ENCODE results near the gene PLCB1.
"Not testable (repeated sequence)": the region's sequence is repeated elsewhere in the genome, so short reads cannot be mapped to it uniquely, and the experiment has no call there.

PLCB1 gene

DNA sequence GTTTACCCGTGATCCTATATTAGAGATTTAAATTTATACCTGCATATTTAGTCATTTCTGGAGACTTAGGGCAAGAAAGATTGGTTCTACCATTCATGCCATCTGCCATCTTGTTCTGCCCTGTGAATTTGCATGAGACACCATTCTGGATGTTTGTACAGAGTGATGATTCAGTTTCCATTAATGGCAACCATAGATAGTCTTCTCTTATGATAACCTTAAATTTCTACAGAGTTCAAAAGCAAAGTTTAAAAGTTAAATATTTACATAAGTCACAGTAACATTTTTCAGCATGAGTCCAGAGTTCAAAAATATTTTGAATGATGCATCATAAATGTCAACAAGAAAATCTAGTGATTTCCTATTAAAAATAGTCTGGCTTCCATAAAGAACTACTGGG lies 23.2 kb downstream of the PLCB1 start:
- no peak for FAIRE-seq
- DNase-seq (ENCODE audit: low spot score), result no peak

DNA sequence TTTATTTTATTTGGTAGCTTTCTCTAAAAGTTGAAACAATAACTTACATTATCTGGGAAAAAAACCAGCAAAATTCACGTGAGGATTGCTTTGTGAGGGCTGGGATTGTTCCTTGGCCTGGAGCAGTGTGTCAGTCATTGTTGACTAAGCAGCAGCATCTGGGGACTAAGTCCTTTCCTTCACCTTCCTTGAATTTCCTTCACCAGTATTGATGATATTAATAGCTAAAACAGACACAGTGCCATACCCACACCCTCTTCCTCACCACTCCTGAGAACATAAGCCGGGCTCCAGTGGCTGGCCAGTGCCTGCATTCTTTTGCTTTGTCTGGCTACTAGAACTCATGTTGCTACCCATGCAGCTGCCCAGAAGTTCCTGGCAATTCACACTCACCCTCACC lies 23.7 kb downstream of the PLCB1 start:
- peak; percentile 30 for DNase-seq (ENCODE audit: low spot score)
- no peak for FAIRE-seq

DNA sequence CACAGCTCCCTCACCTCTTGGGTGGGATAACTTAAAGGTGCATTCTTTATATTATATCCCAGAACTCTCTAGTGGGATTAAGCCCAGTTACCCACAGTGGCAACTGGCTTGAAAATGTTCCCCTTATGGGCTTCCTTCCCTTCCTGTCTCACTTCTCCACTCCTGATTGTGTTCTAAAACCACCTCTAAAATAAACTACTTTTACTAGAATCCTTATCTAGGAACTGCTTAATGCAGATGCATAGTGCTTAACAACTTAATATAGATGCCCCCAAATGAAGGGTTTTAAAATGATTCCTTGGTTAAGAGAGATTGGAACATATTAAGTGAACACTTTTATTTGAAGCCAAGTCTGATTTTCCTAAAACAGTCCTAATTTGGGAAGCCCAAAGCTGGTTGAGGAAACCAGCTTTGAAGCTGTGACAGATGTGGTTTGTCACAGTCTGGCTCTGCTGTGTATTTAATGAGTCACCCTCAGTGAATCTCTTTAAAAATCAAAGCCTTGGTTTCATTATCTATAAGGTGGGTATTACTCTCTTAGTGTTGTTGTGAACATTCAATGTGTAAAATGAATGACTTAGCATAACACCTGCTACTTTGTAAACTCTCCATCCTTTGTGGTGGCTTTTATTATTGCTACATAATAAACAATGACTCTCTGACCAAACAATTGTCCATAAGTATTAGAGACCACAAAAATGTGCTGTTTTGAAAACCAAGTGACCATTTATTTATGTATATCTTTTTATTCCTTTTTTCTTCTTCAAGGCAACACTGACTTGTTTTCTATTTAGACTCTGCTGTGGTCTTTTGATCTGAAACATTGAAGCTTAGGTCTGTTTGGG lies 24.4 kb downstream of the PLCB1 start:
- DNase-seq (ENCODE audit: low spot score) (peak; percentile 53), FAIRE-seq (no peak)

DNA sequence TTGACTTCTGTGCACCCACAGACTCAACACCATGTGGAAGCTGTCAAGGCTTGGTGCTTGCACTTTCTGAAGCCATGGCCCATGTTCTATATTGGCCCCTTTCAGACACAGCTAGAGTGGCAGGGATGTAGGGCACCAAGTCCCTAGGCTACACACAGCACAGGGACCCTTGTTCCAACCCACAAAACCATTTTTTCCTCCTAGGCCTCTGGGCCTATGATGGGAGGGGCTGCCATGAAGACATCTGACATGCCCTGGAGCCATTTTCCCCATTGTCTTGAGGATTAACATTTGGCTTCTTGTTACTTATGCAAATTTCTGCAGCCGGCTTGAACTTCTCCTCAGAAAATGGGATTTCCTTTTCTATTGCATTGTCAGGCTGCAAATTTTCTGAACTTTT lies 27.2 kb downstream of the PLCB1 start:
- DNase-seq (ENCODE audit: low spot score); FAIRE-seq: not testable (repeated sequence)

DNA sequence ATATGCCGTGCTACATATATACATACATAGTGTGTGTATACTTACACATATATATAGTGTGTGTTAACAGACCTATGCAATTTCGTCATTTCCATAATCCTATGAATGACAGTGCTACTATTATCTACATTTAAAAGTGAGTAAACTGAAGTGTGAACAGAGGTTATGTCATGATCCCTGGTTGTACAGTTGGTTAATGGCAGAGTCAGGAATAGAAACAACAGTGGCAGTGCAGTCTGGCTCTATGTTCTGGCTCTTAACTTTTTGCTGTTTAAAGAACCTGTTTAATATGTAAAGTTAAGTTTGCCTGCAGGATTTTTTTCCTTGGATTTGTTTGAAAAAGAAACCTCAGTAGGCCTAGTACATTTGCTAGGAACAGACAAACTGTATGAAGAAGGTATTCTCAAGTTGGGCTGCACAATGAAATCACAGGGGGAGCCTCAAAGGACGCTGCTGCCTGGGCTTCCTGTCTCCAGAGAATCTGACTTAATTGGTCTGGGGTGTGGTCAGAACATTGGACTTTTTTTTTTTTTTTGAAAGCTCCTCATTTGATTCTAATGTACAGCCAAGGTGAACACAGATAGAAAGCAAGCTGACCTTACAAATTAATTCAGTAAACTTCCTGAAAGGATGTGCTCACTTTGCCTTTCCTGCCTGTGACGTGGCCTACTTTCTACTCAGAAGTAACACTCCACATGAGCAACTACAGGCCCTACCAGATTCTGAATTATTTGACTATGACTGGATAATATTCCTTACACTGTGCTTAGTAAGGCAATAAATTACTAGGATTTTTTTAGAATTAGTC lies 29.4 kb downstream of the PLCB1 start:
- DNase-seq (ENCODE audit: low spot score) (no peak), FAIRE-seq (no peak)

DNA sequence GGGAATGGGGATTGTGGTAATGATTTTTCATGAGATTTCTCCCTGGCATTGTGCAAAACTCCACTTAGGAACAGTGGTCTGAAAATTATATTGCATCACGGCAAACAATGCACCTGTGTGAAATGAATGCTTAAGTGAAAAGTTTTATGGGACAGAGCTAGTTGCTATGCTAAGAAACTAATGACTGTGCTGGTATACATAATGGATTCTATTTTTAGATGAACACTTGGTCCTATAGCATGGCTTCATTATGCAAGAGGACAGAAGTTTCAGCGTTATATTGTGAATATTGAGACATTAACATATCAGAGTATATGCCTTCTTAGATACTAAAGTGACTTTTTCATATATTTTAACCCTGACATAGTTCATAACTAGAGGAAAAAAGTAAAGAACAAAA lies 30.5 kb downstream of the PLCB1 start:
- DNase-seq (ENCODE audit: low spot score) (no peak), FAIRE-seq (no peak)

DNA sequence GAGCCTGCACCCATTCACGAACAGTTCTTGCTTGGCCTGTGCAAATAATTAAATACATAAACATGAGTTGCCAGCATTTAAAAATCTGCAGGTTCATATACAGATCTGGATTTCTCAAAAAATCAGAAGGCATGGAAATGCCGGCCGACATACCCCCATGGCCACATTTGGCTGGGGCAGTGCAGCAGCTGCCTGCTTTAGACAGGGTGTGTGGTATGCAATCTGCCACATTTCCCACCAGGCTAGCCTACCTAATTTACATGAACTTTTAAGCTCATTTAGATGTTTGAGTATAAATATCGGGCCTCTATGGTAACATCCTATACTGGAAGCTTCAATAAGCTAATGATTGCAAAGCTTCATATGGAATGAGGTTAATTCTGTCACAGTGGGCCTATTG lies 31.5 kb downstream of the PLCB1 start:
- FAIRE-seq (no peak), DNase-seq (ENCODE audit: low spot score) (no peak)

DNA sequence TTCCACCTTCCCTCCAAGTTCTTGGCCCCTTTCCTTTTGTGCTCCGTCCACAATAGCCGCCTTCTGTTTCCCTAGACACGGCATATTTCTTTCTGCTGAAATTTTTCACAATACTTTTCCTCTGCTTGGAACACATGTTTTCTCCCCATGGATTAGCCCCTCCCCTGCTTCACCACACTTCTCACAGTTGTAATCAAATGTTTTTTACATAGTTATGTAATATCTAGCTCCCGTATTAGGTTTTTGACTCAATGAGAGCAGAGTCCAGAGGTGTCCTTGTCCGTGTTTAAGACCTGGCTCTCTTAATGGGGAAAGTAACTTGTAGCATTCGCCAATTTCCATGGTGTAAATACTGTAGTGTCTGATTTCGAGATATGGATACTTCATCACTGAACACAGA lies 34.7 kb downstream of the PLCB1 start:
- FAIRE-seq, result no peak

DNA sequence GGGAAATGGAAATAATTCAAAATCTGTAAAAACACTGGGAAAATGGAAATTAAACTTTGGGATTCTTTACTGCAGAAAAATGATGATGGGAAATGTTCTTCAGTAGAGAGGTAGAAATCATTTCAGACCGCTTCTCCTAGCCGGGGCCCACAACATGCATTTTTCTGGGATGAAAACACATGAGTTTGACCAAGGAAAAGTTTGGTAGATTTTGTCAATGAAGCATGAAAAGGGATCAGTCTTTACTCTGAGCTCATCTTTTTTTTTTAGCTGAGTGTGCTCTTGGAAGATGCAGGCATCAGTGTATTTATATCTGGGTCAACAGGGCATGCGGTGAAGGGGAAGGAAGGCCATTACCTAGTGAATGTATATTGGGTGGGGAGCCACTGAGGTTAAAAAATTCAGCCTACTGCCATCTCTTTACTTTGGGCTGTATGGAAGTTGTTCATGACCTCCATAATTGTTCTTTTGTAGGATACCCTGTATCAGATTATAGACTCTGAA lies 36.8 kb downstream of the PLCB1 start:
- DNase-seq (ENCODE audit: low spot score) (no peak), FAIRE-seq (no peak)

More for the DNA sequence above, 34.7 kb downstream of the PLCB1 start:
- DNase-seq (ENCODE audit: low spot score), result no peak

DNA sequence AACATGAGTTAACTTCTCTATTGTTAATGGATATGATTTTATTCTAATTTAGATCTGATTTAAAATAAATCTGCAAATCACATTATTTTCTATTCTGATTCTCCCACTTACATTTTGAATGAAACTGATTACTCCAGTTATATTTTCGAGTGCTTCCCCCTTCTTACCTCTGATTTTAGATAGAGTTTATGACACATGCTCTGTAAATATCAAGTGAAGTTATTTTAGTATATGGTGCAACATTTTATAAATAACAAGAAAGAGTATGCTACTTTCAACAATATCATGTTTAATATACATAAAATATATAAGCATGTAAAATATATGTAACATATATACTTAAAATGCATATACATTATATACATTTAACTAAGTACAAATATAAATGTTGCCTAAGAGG lies 38.9 kb downstream of the PLCB1 start:
- FAIRE-seq, result no peak
- no peak for DNase-seq (ENCODE audit: low spot score)

DNA sequence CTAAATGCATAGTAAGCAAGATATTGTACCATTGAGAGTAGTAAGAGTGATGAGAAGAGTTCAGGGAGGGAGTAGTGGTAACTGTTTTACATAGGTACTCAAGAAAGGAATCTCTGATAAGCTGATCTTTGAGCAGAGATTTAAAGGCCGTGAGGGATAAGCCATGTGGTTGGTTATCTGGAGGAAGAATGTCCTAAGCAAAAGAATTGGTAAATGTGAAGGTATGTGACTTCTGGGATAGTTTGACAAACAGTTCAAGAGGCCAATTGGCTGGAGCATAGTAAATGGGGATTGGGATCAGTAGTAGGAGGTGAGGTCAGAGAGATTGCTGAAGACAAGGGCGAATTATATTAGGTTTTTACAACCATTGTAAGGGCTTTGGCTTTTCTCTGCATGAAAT lies 40.1 kb downstream of the PLCB1 start:
- DNase-seq (ENCODE audit: low spot score) (no peak), FAIRE-seq (no peak)

DNA sequence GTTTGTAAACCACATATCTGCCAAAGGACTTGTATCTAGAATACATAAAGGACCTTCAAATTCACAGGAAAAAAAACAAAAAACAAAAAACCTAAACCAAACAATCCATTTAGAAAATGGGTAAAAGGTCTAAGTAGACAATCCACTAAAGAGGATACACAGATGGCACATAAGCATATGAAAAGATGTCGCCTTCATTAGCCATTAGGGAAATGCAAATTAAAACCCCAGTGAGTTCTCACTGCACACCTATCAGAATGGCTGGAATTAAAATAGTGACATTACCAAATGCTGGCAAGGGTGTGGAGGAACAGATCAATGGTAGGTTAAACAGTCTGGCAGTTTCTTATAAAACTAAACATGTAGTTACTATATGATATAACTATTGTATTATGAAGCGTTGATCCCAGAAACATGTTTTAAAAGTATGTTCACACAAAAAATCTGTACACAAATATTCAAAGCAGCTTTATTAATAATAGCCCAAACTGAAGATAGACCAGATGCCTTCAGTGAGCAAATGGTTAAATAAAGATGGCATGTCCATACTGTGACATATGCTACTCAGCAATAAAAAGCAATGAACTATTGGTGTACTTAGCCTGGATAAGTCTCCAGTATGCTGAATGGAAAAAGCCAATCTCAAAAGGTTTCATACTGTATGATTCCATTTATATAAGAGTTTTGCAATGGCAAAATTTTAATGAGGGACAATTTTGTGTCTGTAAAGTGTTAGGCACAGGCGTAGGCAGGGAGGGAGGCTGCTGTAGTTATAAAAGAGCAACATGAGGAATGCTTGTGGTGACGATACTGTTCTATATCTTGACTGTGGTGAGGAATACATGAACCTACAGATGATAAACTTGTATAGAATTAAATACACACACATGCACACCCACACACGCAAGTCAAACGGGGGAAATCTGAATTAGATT lies 43.9 kb downstream of the PLCB1 start:
- FAIRE-seq, result no peak

DNA sequence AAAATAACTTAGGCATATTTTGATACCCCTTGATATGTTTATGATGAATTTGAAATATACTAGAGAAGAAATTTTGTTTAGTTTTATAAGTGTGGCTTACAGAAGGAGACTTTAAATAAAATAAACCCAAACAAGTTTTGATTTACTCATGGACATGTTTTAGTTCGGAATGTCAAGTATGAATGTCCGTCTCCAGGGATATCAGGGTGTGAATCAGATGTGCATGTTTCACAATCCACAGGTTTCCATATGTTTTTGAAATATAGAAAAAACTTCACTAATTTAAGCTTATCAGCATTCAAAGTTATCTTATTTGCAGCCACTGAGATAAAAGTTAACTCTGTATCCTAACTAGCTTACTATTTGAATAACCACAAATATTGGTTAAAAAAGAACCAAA lies 51.5 kb downstream of the PLCB1 start:
- no peak for FAIRE-seq
- DNase-seq (ENCODE audit: low spot score), result no peak

More for the DNA sequence above, 43.9 kb downstream of the PLCB1 start:
- DNase-seq (ENCODE audit: low spot score), result no peak

DNA sequence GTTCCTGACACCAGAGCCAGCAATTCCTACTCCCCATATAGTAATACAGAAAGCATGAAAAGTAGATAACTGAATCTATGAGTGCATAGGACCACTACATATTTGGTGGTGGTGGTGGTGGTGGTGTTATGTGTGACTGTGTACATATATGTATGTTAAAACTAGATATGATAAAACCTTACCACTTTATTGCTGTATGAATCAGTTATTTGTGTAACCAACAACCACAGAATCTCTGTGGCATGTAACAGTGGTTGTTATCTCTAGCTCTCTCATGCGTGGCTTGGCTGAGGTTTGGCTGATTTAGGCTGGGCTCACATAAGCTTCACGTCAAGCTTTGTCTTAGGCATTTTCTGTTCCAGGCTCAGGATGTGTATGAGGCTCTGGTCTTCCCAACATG lies 55.7 kb downstream of the PLCB1 start:
- no peak for FAIRE-seq
- no peak for DNase-seq (ENCODE audit: low spot score)

DNA sequence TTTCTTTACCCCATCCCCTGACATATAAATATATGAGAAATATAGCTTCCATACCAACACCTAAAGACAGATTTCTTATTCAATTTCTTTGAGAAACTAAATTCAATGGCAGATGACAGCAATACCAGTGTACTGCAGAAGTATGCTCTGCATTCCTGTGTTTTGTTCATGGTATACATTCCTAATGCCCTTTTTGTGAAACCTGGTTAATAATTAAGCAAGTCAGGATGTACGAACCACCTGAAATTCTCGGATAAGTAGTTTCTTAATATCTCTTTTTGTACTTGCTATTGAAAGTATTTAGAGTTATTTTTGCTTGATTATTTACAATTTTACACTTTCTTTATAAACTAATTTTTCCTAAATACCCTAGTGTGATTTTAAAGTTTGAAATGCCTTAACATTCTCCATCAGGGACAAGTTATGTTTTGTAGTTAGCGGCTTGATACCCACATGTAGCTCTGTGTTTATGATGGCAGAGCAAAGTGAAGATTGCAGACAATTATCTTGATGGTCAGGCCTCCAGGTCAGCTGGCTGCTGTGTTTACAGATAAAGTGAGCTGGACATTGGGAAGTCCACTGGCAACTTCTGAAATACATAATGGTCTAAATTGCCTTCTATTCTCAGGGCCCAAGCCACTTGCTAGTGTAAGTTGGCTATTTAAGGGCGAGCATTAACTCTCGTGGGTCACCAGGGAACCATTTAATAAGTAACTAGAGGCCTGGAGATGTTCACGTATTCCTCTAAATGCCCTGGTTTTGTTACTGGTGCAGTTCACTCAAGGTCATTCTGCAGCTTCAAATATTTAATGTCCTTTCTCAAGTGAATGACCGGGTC lies 58.2 kb downstream of the PLCB1 start:
- DNase-seq (ENCODE audit: low spot score) (no peak), FAIRE-seq (no peak)

DNA sequence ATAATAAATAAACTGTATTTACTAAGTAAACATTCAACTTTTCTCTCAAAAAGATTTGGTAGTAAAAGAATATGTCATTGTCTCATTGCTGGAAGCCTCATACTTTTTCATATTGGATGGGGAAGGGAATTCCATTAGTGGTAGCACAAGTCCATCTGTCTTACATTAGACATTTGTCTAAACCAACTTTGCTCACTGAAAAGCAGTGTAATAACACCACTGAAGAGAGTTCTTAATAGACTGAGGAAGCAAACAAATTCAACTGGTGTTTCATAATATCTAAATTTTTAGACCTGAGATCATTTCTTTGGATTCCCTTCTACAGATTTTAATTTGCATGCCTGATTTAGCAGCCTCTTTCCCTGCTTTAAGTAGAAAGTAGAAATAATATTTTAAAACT lies 62.7 kb downstream of the PLCB1 start:
- DNase-seq (ENCODE audit: low spot score) (no peak), FAIRE-seq (no peak)

DNA sequence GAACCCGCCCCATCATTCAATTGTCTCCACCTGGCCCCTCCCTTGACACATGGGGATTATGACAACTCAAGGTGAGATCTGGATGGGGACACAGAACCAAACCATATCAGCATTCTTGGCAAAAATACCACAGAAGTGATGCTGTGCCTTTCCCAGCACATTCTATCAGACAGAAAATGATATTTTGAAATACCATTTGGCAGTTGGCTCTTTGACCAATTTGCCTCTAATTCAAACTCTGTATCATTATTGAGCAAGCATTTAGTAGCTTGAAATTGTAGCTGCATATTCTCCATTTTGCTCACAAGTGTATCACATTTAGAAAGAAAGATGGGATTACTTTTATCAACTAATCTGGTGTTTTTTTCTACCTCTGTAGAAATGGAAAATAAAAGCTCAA lies 64.0 kb downstream of the PLCB1 start:
- FAIRE-seq (no peak), DNase-seq (ENCODE audit: low spot score) (no peak)

DNA sequence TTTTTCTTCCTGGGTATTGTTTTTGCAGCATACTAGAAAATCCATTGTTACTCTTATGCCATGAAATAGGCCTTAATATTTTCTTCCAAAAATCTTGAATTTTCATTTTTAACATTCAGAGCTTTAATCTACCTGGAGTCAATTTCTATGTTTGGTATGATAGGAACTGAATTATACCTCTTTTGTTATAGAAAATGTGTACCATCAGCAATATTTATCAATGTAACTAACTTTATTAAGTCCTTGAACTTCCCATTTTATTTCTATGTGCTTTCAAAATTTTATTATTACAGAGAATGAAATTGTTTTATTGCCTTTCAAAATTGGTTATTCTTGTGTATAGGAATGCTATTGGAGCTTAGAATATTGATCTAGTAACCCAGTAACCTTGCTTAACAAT lies 68.2 kb downstream of the PLCB1 start:
- FAIRE-seq (no peak), DNase-seq (ENCODE audit: low spot score) (no peak)

DNA sequence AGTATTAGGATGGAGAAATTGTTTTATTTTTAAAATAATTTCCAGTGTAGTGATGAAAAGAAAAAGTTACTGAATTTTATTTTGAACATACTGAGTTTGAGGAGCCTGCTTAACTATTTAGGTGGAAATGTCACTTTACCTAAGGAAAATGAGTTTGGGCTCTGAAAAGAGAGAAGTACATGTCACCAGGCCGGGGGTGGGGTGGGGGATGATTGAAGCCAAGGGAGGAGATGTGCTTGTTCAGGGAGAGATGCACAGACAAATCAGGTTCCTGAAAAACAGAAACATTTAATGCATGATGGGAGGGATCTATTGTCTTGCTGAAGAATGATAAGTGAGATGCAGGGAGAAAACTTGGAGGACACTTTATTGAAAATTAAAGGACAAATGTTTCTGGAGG lies 71.3 kb downstream of the PLCB1 start:
- DNase-seq (ENCODE audit: low spot score) (no peak), FAIRE-seq (no peak)

DNA sequence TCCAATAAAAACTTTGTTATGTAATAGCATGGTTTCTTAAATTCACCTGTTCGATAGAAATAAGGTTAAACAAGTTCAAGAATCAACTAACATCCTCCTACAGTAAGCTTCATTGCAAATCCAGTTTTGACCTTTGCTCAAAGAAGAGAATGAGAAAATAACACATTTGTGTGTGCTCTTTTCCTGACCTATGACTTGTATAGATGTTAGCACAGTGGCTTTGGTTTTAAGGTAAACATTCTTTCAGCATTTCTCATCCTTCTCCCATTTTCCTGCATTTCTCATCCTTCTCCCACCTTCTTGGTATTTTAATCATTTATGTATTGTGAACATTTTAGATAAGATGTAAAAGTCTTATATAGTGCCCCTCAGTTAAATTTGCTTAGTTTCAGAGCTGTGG lies 73.9 kb downstream of the PLCB1 start:
- DNase-seq (ENCODE audit: low spot score) (no peak), FAIRE-seq (no peak)

DNA sequence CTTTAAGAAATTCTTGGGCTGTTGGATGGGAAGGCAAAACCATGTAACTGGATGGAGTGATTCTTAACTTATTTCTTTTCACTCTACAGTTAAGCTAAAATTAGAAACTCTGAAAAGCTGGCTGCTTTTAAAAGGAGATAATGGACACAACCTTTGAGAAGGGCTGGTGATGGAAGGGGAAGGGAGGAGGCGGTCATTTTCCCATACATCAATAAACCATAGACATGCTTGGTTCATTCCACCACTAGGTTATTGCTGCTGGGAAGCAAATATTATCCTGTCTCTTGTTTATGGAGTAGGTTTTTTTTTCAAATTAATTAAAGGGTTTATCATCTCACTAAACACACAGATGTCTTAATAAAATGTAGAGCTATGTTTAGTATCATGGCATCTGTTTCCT lies 76.2 kb downstream of the PLCB1 start:
- FAIRE-seq (no peak), DNase-seq (ENCODE audit: low spot score) (no peak)

Measured in urothelium cell line (cell line).